ENCODE measurements around the gene GRIK4. TPM values are rescaled to one million over a fixed set of nuclear protein-coding genes. Genes with fewer than 3 reads are reported as not detected.
A peak's percentile ranks its signal among the peaks of the same experiment; 100 is the strongest.

GRIK4 gene
- total and polyA plus RNA-seq, 2 donors (not counting 3 experiments of a cell fraction or from before 2014, with no cell fraction given) = 0.81 to 1.6 TPM

GRCh38 chr11:120660024-120660565 lies 148.5 kb downstream of the GRIK4 start:
- peak; percentile 19 for DNase-seq (ENCODE audit: low read depth, low spot score)

More at GRCh38 chr11:120660024-120660565, 148.5 kb downstream of the GRIK4 start:
- no peaks in the 10 kb centered on the region for H4K20me1 ChIP-seq (replicated peaks; ENCODE audit: control insufficient read depth, extremely low read depth, insufficient read depth, low read length)
- ChIA-PET POLR2A (no interaction called here), CTCF (interaction anchor here (0.6 to 2.5 kb wide), 10 partner anchors 14 to 453 kb away, joined by 3 to 14 read pairs (median 4); no protein-coding TSS in a partner anchor)
- intact Hi-C loops (cut with micrococcal nuclease) = loop anchor here (1.0 kb wide), 2 partner anchors 142 to 269 kb away; no protein-coding TSS in a partner anchor
- H3K27ac ChIP-seq (ENCODE audit: insufficient read depth, low read depth, low read length) = no peak overlapping the region
- H3K27me3 ChIP-seq (ENCODE audit: control insufficient read depth in 2 of 2, insufficient read depth in 2 of 2, low read length in 2 of 2) = peaks cover 0 to 7% of the 10 kb centered on the region in 2 experiments
- no peaks in the 10 kb centered on the region for H3K79me2 ChIP-seq (ENCODE audit: control insufficient read depth, insufficient read depth, low read length)
- H3K9me1 ChIP-seq (replicated peaks; ENCODE audit: control insufficient read depth, extremely low read depth, insufficient read depth, low read length) = no peaks in the 10 kb centered on the region
- H3K9ac ChIP-seq (replicated peaks; ENCODE audit: extremely low read depth, insufficient read depth, low read length) = no peak overlapping the region
- no TSS peak for BruUV-seq (replicated peaks)
- H3K36me3 ChIP-seq (ENCODE audit: control insufficient read depth in 2 of 2, extremely low read depth in 1 of 2, insufficient read depth in 2 of 2, low read length in 2 of 2) = no peaks in the 10 kb centered on the region
- no peak overlapping the region for H3K4me3 ChIP-seq (replicated peaks in 1 of 3; ENCODE audit: insufficient read depth in 1 of 3, low read depth in 1 of 3, low read length in 3 of 3)
- H3K9me3 ChIP-seq (replicated peaks; ENCODE audit: control insufficient read depth, insufficient read depth, low read length) = no peaks in the 10 kb centered on the region
- dilution Hi-C loops (cut with MboI; ENCODE audit: extremely low pct_ligation_motif_present, low sequenced_read_pairs) = no loop called here
- H3K4me2 ChIP-seq (ENCODE audit: insufficient read depth, low read length) = no peak overlapping the region
- TF ChIP-seq CTCF (IDR thresholded peaks at IDR 0.05; ENCODE audit: extremely low read depth in 1 of 2, insufficient read depth in 1 of 2, low read depth in 1 of 2, low read length in 2 of 2) (peak; percentile 44 to 63), POLR2A (IDR thresholded peaks at IDR 0.05; ENCODE audit: low read depth, low read length) (no peak), POLR2AphosphoS5 (IDR thresholded peaks at IDR 0.05; ENCODE audit: insufficient read depth, low read depth, low read length) (no peak)
- H3K4me1 ChIP-seq (ENCODE audit: control insufficient read depth, extremely low read depth, insufficient read depth, low read length) = no peaks in the 10 kb centered on the region
- H2AFZ ChIP-seq (ENCODE audit: low read depth, low read length) = no peak overlapping the region
- no peak for FAIRE-seq
